Tibial artery (tissue), 4 donors: ENCODE measurements around the gene MAML2.

Experiments
- DNase-seq, 2 donors: peaks; one replicate each; pipeline ENCODE4 v3.0.0-alpha.2; 2019
- H3K27ac ChIP-seq, 2 donors: fragments of 200-600 bp; sonication (generic) in 1 of 2; 1 replicate in 1 of 2; 2 replicates in 1 of 2; pipeline ENCODE4 v1.5.1; 2018 to 2019; ENCODE audit warnings: mild to moderate bottlenecking in 1 of 2
- H3K27me3 ChIP-seq, 2 donors: fragments of 200-600 bp; sonication (generic) in 1 of 2; one replicate each; pipeline versions ENCODE4 v1.5.1 to v1.6.0; 2016 to 2019
- H3K36me3 ChIP-seq, 3 donors: fragments of 200-600 bp; sonication (generic) in 2 of 3; one replicate each; pipeline ENCODE4 v1.5.1; 2016 to 2019; ENCODE audit warnings: mild to moderate bottlenecking in 2 of 3
- H3K4me1 ChIP-seq, 4 donors: fragments of 200-600 bp; sonication (generic) in 2 of 4; 1 replicate in 3 of 4; 2 replicates in 1 of 4; pipeline ENCODE4 v1.5.1; 2016 to 2019
- H3K4me3 ChIP-seq, 2 donors: fragments of 200-600 bp; sonication (generic) in 1 of 2; 1 replicate in 1 of 2; 2 replicates in 1 of 2; pipeline ENCODE4 v1.5.1; 2018 to 2019; ENCODE audit warnings: mild to moderate bottlenecking in 2 of 2
- H3K9me3 ChIP-seq, 3 donors: fragments of 200-600 bp; sonication (generic) in 1 of 3; one replicate each; pipeline ENCODE4 v1.5.1; 2016 to 2019
- intact Hi-C: fragments of 100-400 bp; cut with DNase I; formaldehyde crosslinking; loops from one replicate; pipeline ENCODE4 v1.15.0; 2023; ENCODE audit warnings: low total_unique reads
- TF ChIP-seq, protein P1 (sequence below), 2 experiments: fragments of 200-600 bp in 1 of 2; fragments of 450-650 bp in 1 of 2; IDR thresholded peaks; one replicate each; pipeline ENCODE4 v1.5.1; 2017 to 2019; ENCODE audit warnings: antibody characterized with exemption in 2 of 2, mild to moderate bottlenecking in 1 of 2, moderate library complexity in 1 of 2

The MAML2 gene

DNA sequence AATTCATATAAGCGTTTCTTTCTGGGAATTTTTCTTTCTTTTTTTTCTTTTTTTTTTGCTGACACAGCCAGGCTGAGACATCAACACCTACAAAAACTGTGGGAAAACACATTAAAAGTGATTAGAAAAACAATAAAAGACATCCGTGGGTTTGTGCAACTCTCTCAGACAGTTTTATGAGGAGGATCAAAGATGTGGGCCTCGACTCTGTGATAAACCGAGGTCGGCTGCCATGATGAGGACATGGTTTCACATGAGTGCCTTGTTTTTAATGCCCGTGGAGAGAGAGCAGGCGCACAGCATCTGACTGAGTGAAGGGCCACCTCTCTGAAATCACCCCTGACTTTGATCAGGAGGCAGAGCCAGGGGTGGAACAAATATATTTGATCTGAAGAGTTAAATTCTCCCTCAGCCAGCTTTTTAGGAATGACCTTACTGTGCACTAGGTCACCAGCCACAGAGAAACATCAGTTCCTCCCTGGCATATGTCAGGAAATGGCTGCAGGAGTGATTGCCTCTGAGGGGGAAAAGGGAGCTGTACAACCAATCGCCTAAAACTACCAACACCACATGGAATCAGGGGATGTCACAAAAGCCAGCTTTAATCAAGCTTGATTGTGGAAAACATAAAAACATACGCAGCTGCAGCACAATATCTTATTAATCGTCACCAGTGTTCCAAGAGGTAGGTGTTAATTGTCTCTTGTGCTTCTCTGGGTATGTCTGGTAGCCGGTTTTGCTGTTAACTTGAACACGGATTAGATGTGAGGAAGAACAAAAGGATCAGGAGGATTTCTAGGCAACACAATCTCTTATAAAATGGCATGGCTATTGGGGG, 164.7 kb downstream of the MAML2 start:
- no peak for DNase-seq
- no peaks in the 10 kb centered on the region for H3K27me3 ChIP-seq
- no peak overlapping the region for H3K27ac ChIP-seq
- intact Hi-C loops: no loop called here
- TF ChIP-seq, protein P1, sequence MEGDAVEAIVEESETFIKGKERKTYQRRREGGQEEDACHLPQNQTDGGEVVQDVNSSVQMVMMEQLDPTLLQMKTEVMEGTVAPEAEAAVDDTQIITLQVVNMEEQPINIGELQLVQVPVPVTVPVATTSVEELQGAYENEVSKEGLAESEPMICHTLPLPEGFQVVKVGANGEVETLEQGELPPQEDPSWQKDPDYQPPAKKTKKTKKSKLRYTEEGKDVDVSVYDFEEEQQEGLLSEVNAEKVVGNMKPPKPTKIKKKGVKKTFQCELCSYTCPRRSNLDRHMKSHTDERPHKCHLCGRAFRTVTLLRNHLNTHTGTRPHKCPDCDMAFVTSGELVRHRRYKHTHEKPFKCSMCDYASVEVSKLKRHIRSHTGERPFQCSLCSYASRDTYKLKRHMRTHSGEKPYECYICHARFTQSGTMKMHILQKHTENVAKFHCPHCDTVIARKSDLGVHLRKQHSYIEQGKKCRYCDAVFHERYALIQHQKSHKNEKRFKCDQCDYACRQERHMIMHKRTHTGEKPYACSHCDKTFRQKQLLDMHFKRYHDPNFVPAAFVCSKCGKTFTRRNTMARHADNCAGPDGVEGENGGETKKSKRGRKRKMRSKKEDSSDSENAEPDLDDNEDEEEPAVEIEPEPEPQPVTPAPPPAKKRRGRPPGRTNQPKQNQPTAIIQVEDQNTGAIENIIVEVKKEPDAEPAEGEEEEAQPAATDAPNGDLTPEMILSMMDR (IDR thresholded peaks at IDR 0.05): no peak
- H3K36me3 ChIP-seq: peaks cover 0 to 10% (median 0%) of the 10 kb centered on the region in 3 donors
- H3K4me1 ChIP-seq: peaks cover 0 to 3% (median 0%) of the 10 kb centered on the region in 4 donors
- H3K9me3 ChIP-seq: no peaks in the 10 kb centered on the region
- no peak overlapping the region for H3K4me3 ChIP-seq

DNA sequence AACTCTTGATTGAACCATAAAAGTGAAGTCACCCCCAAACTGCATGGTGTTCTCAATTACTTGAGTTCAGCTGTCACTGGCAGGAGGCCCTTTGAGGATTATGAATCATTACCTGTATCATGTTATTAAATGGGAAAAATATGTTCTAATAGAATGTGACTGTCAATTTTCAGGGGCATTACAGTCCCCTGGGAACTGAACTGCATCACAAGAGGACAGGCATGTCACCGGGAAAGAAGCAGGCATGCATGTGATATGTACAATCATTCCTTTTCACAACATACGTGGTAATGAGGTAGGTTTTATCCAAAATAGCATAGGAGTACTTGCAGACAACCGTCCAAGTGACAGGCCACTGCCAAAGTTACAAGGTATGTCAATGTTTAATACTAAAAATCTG, 165.8 kb downstream of the MAML2 start:
- TF ChIP-seq, protein P1 (IDR thresholded peaks at IDR 0.05): no peak
- Histone ChIP-seq H3K36me3 (peaks cover 0 to 10% (median 0%) of the 10 kb centered on the region in 3 donors), H3K4me3 (no peak overlapping the region), H3K9me3 (no peaks in the 10 kb centered on the region), H3K27ac (no peak overlapping the region), H3K4me1 (peaks cover 0 to 10% (median 4%) of the 10 kb centered on the region in 4 donors), H3K27me3 (no peaks in the 10 kb centered on the region)
- DNase-seq: no peak
- intact Hi-C loops: no loop called here

DNA sequence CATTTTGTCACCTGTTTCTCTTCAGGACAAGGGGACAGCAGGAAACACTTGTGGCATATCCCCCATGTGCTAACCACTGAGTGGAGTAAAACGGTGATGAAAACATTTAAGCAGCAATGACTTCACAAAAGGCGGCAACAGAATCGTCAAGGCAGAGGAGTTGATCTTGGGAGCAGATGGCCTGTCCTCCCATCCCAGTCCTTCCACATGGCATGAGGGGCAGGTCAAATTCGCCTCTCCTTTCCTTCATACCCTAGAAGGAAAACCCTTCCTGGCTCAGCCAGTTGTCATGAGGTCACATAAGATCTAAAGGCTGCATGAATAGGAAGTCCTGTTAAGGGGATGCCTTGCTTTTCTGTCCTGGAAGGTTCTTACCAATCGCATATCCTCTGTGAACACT, 169.1 kb downstream of the MAML2 start:
- Histone ChIP-seq H3K27me3 (no peaks in the 10 kb centered on the region), H3K4me1 (peaks cover 0 to 23% (median 9%) of the 10 kb centered on the region in 4 donors), H3K9me3 (no peaks in the 10 kb centered on the region), H3K27ac (no peak overlapping the region), H3K4me3 (no peak overlapping the region), H3K36me3 (peaks cover 0 to 9% (median 0%) of the 10 kb centered on the region in 3 donors)
- DNase-seq: no peak
- intact Hi-C loops: no loop called here
- TF ChIP-seq, protein P1 (IDR thresholded peaks at IDR 0.05): no peak

DNA sequence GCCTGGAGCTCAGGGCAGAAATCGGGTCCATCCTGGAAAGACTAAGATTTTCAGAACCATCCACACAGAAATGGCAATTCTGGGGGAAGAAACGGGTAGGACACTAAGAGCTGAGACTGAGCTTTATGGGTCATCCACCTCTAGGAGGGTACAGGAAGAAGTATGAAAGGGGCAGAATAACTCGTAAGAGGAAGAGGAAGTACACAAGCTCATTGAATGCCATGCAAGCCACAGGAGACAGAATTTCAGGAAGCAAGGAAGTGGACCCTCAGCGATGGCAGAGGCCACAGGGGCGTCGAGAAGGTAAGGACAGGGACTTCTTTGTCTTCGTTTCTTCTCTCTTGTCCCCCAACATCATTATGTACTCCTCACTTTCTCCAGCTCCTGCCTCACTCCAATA, 169.6 kb downstream of the MAML2 start:
- Histone ChIP-seq H3K27me3 (no peaks in the 10 kb centered on the region), H3K9me3 (no peaks in the 10 kb centered on the region), H3K27ac (no peak overlapping the region), H3K4me3 (no peak overlapping the region), H3K36me3 (peaks cover 0 to 5% (median 0%) of the 10 kb centered on the region in 3 donors), H3K4me1 (peaks cover 0 to 28% (median 12%) of the 10 kb centered on the region in 4 donors)
- TF ChIP-seq, protein P1 (IDR thresholded peaks at IDR 0.05): no peak
- no peak for DNase-seq
- intact Hi-C loops: no loop called here

DNA sequence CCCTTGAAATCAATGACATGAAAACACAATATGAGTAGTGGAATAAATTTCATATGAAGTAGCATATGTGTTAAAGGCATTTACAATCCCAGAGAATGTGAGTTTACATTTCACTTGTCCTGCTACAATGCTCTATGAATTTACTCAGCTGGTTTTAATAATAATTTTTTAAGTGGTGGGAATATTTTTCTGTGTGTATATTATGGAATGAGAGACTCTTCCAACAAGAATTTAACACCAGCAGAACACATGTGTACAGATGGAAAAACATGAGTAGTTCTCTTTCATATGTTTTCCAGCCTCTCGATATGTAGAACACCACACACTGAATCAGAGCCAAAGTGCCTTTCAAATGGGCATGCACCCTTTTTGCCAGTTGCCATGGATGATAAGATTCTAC, 170.4 kb downstream of the MAML2 start:
- peaks cover 0 to 36% (median 18%) of the 10 kb centered on the region in 4 donors for H3K4me1 ChIP-seq
- no peaks in the 10 kb centered on the region for H3K36me3 ChIP-seq
- H3K9me3 ChIP-seq: no peaks in the 10 kb centered on the region
- intact Hi-C loops: no loop called here
- no peak overlapping the region for H3K4me3 ChIP-seq
- no peaks in the 10 kb centered on the region for H3K27me3 ChIP-seq
- no peak overlapping the region for H3K27ac ChIP-seq
- TF ChIP-seq, protein P1 (IDR thresholded peaks at IDR 0.05): no peak
- DNase-seq: no peak
